HepG2 (cell line): Measurements from ENCODE around the gene SLC25A28. TPM values are rescaled to one million over a fixed set of nuclear protein-coding genes. Genes with fewer than 3 reads are reported as not detected.
A peak's percentile ranks its signal among the peaks of the same experiment; 100 is the strongest.

ENCODE experiments used
- AKAP8 ChIP-seq: sonication (generic); formaldehyde crosslinking; IDR thresholded peaks from 2 replicates; pipeline ENCODE4 v1.5.1; 2020; ENCODE audit warnings: mild to moderate bottlenecking, missing genetic modification reagents
- EEA1 ChIP-seq: sonication (generic); formaldehyde crosslinking; IDR thresholded peaks from 2 replicates; pipeline ENCODE4 v1.5.1; 2020; ENCODE audit warnings: mild to moderate bottlenecking, missing genetic modification reagents, borderline replicate concordance
- GLI4 ChIP-seq: sonication (generic); formaldehyde crosslinking; IDR thresholded peaks from 2 replicates; pipeline ENCODE4 v1.5.1; 2020; ENCODE audit warnings: missing genetic modification reagents, mild to moderate bottlenecking, moderate library complexity, borderline replicate concordance
- HDAC1 ChIP-seq: sonication (generic); formaldehyde crosslinking; IDR thresholded peaks from 2 replicates; pipeline ENCODE4 v1.5.1; 2020; ENCODE audit warnings: mild to moderate bottlenecking, missing genetic modification reagents
- HES4 ChIP-seq: sonication (generic); formaldehyde crosslinking; IDR thresholded peaks from 2 replicates; pipeline ENCODE4 v1.9.0; 2021; ENCODE audit warnings: mild to moderate bottlenecking, missing genetic modification reagents, borderline replicate concordance
- JUND ChIP-seq: sonication (generic); formaldehyde crosslinking; IDR thresholded peaks from 2 replicates; pipeline ENCODE4 v1.8.0; 2022; ENCODE audit warnings: mild to moderate bottlenecking, missing genetic modification reagents
- KLF15 ChIP-seq: sonication (generic); formaldehyde crosslinking; IDR thresholded peaks from 2 replicates; pipeline ENCODE4 v1.8.1; 2023; ENCODE audit warnings: borderline replicate concordance, mild to moderate bottlenecking, inconsistent platforms, missing genetic modification reagents, mixed read lengths
- MBD4 ChIP-seq: IDR thresholded peaks from 2 replicates; pipeline ENCODE4 v1.6.1; 2012; ENCODE audit warnings: low read length, inconsistent platforms, borderline replicate concordance
- MXD4 ChIP-seq: IDR thresholded peaks from 2 replicates; pipeline ENCODE4 v1.6.1; 2016; ENCODE audit warnings: mild to moderate bottlenecking, missing biosample characterization, missing genetic modification reagents
- NR2F2 ChIP-seq: IDR thresholded peaks from 2 replicates; pipeline ENCODE4 v1.6.1; 2012; ENCODE audit warnings: low read depth, inconsistent platforms, borderline replicate concordance
- PCBP1 ChIP-seq: fragments of 200-400 bp; formaldehyde crosslinking; IDR thresholded peaks from 2 replicates; pipeline ENCODE4 v1.6.1; 2017; ENCODE audit warnings: mild to moderate bottlenecking, low read depth, low read length, borderline replicate concordance
- POLR2G ChIP-seq: fragments of 200-400 bp; formaldehyde crosslinking; IDR thresholded peaks from 2 replicates; pipeline ENCODE4 v1.6.1; 2018; ENCODE audit warnings: mild to moderate bottlenecking, low read depth, low read length, moderate library complexity
- SALL2 ChIP-seq: sonication (generic); formaldehyde crosslinking; IDR thresholded peaks from 2 replicates; pipeline ENCODE4 v1.8.1; 2023; ENCODE audit warnings: mild to moderate bottlenecking, missing genetic modification reagents, inconsistent platforms
- SRSF1 ChIP-seq: fragments of 200-400 bp; formaldehyde crosslinking; optimal IDR thresholded peaks from 2 replicates; pipeline ENCODE3; 2017; ENCODE audit warnings: mild to moderate bottlenecking, low read depth, low read length, moderate library complexity
- TAF15 ChIP-seq: fragments of 200-400 bp; formaldehyde crosslinking; IDR thresholded peaks from one replicate; pipeline ENCODE4 v1.6.1; 2018; ENCODE audit warnings: mild to moderate bottlenecking, low read depth, low read length; ENCODE audit not compliant: poor library complexity, severe bottlenecking
- TBL1XR1 ChIP-seq: fragments of 150-350 bp; IDR thresholded peaks from 2 replicates; pipeline ENCODE4 v1.6.1; 2014; ENCODE audit warnings: borderline replicate concordance, low read length; ENCODE audit not compliant: partially characterized antibody
- WIZ ChIP-seq: sonication (generic); formaldehyde crosslinking; IDR thresholded peaks from 2 replicates; pipeline ENCODE4 v1.5.1; 2020; ENCODE audit warnings: mild to moderate bottlenecking, missing genetic modification reagents
- ZFP1 ChIP-seq: IDR thresholded peaks from 2 replicates; pipeline ENCODE4 v1.6.1; 2016
- ZNF30 ChIP-seq: sonication (generic); formaldehyde crosslinking; IDR thresholded peaks from 2 replicates; pipeline ENCODE4 v1.5.0; 2020; ENCODE audit warnings: mild to moderate bottlenecking, missing genetic modification reagents
- ZNF432 ChIP-seq: sonication (generic); formaldehyde crosslinking; IDR thresholded peaks from 2 replicates; pipeline ENCODE4 v1.5.0; 2020; ENCODE audit warnings: missing genetic modification reagents, mild to moderate bottlenecking, borderline replicate concordance
- ZNF557 ChIP-seq: sonication (generic); formaldehyde crosslinking; IDR thresholded peaks from 2 replicates; pipeline ENCODE4 v1.4.0; 2020; ENCODE audit warnings: missing genetic modification reagents
- ZNF563 ChIP-seq: sonication (generic); formaldehyde crosslinking; IDR thresholded peaks from 2 replicates; pipeline ENCODE4 v1.8.0; 2022; ENCODE audit warnings: mild to moderate bottlenecking, moderate library complexity, missing genetic modification reagents
- ZNF772 ChIP-seq: sonication (generic); formaldehyde crosslinking; IDR thresholded peaks from 2 replicates; pipeline ENCODE4 v1.5.0; 2020; ENCODE audit warnings: mild to moderate bottlenecking, missing genetic modification reagents
- ZNF782 ChIP-seq: sonication (generic); formaldehyde crosslinking; IDR thresholded peaks from 2 replicates; pipeline ENCODE4 v1.4.0; 2020; ENCODE audit warnings: missing genetic modification reagents, mild to moderate bottlenecking, borderline replicate concordance
- ZNF784 ChIP-seq: sonication (generic); formaldehyde crosslinking; IDR thresholded peaks from 2 replicates; pipeline ENCODE4 v1.5.1; 2020; ENCODE audit warnings: missing genetic modification reagents, mild to moderate bottlenecking, borderline replicate concordance
- ZNF792 ChIP-seq: IDR thresholded peaks from 2 replicates; pipeline ENCODE4 v1.6.1; 2016
- ZSCAN5A ChIP-seq: sonication (generic); formaldehyde crosslinking; IDR thresholded peaks from 2 replicates; pipeline ENCODE4 v1.8.0; 2022; ENCODE audit warnings: mild to moderate bottlenecking, missing genetic modification reagents, borderline replicate concordance
- polyA plus RNA-seq, 8 experiments: library from polyadenylated mRNA; depleted of rRNA in 3 of 8; stranded (reverse) in 7 of 8; unstranded in 1 of 8; fragments of >200 nt; fragmentation: Illumina TruSeq in 4 of 8; extraction: Trizol in 4 of 8; gene quantifications; 2 replicates each; pipeline versions ENCODE4 v1.2.1 to v1.2.3, GENCODE V29; 2011 to 2016; ENCODE audit warnings: low read depth in 4 of 8, missing spikeins in 1 of 8, mixed read lengths in 1 of 8; ENCODE audit not compliant: insufficient read depth in 1 of 8
- total RNA-seq, 5 experiments: library from RNA; depleted of rRNA; stranded (reverse); fragments of >200 nt; fragmentation: Illumina TruSeq; extraction: Trizol; gene quantifications; 2 replicates each; pipeline ENCODE4 v1.2.3, GENCODE V29; 2016; ENCODE audit warnings: low read depth in 1 of 5
- TF ChIP-seq, protein P1 (sequence below): sonication (generic); formaldehyde crosslinking; IDR thresholded peaks from 2 replicates; pipeline ENCODE4 v1.4.0; 2020; ENCODE audit warnings: missing genetic modification reagents

Gene SLC25A28
- total and polyA plus RNA-seq, 2 of the 13 experiments (the other 11 are each of a cell fraction or from before 2014, with no cell fraction given) = 15.2 to 41.0 TPM

GRCh38 chr10:99620711-99621453, 643 bp upstream of the SLC25A28 start (continued):
- peak; percentile 84; the same call in 1 of the 2 replicates for TF ChIP-seq PCBP1
- peak; percentile 83 for TF ChIP-seq POLR2G
- 0 out of 2 replicates have a peak, but pooled peaks have one; percentile 17 for TF ChIP-seq HES4 (CRISPR knock-in tag)
- peak; percentile 70 for TF ChIP-seq JUND
- peak; percentile 88 for TF ChIP-seq ZNF563 (CRISPR knock-in tag)
- TF ChIP-seq, protein P1, sequence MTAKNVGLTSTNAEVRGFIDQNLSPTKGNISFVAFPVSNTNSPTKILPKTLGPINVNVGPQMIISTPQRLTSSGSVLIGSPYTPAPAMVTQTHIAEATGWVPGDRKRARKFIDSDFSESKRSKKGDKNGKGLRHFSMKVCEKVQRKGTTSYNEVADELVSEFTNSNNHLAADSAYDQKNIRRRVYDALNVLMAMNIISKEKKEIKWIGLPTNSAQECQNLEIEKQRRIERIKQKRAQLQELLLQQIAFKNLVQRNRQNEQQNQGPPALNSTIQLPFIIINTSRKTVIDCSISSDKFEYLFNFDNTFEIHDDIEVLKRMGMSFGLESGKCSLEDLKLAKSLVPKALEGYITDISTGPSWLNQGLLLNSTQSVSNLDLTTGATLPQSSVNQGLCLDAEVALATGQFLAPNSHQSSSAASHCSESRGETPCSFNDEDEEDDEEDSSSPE (CRISPR knock-in tag) = peak; percentile 87
- peak; percentile 23; the same call in 1 of the 2 replicates for TF ChIP-seq ZNF30
- TF ChIP-seq AKAP8 (CRISPR knock-in tag) = 0 out of 2 replicates have a peak, but pooled peaks have one; percentile 23
- peak; percentile 59 for TF ChIP-seq TAF15
- TF ChIP-seq ZNF557 (CRISPR knock-in tag) = no peak; the same call in 1 of the 2 replicates
- TF ChIP-seq ZNF782 (CRISPR knock-in tag) = no peak; the same call in 1 of the 2 replicates
- peak; percentile 3 for TF ChIP-seq SRSF1
- no peak for TF ChIP-seq NR2F2
- TF ChIP-seq ZNF772 = peak; percentile 93
- no peak for TF ChIP-seq TBL1XR1
- peak; percentile 90 for TF ChIP-seq SALL2 (CRISPR knock-in tag)
- TF ChIP-seq ZNF784 (CRISPR knock-in tag) = peak; percentile 68; the same call in 1 of the 2 replicates
- no peak; the same call in 1 of the 2 replicates for TF ChIP-seq WIZ (CRISPR knock-in tag)
- TF ChIP-seq ZNF432 (CRISPR knock-in tag) = no peak
- TF ChIP-seq ZFP1 = no peak; the same call in 1 of the 2 replicates
- TF ChIP-seq EEA1 (CRISPR knock-in tag) = 0 out of 2 replicates have a peak, but pooled peaks have one; percentile 87
- TF ChIP-seq MBD4 = no peak
- TF ChIP-seq GLI4 (CRISPR knock-in tag) = peak; percentile 94
- peak; percentile 84 for TF ChIP-seq MXD4 (CRISPR knock-in tag)
- no peak for TF ChIP-seq ZSCAN5A (CRISPR knock-in tag)
- TF ChIP-seq ZNF792 (CRISPR knock-in tag) = peak; percentile 83
- TF ChIP-seq HDAC1 (CRISPR knock-in tag) = peak; percentile 90
- TF ChIP-seq KLF15 (CRISPR knock-in tag) = peak; percentile 69; the same call in 1 of the 2 replicates
